GM12878 (cell line): ENCODE data around the gene KIF14. TPM values are rescaled to one million over a fixed set of nuclear protein-coding genes. Genes with fewer than 3 reads are reported as not detected.

Experiments
- ATAC-seq: fragments of 200-7000 bp; cut with Tn5 transposase; 3 replicates; pipeline ENCODE4 v1.9.1; 2020; ENCODE audit warnings: mild to moderate bottlenecking, moderate library complexity
- BruUV-seq: library from RNA; stranded (reverse); fragments of 400-500 nt; replicated peaks from 2 replicates; lab custom pipeline; 2021; lab: Mats Ljungman, UMichigan
- CTCF ChIA-PET: fragments of 300-600 bp; sonication (Branson Sonifier 250); formaldehyde crosslinking; extraction: SDS; loops from one replicate; lab custom pipeline; 2021; ENCODE audit warnings: inconsistent platforms; lab: Yijun Ruan, JAX
- POLR2A ChIA-PET: fragments of 350-600 bp; formaldehyde crosslinking; extraction: SDS; loops from one replicate; lab custom pipeline; 2021; ENCODE audit warnings: inconsistent platforms; lab: Charles Lee
- RAD21 ChIA-PET: fragments of 300-600 bp; sonication (Branson Sonifier 250); formaldehyde crosslinking; loops from one replicate; lab custom pipeline; 2023; ENCODE audit warnings: antibody characterized with exemption; ENCODE audit not compliant: unreplicated experiment; lab: Charles Lee
- SMC1A ChIA-PET: fragments of 300-600 bp; sonication (Branson Sonifier 250); formaldehyde crosslinking; loops from one replicate; lab custom pipeline; 2023; ENCODE audit not compliant: unreplicated experiment, uncharacterized antibody; lab: Charles Lee
- DNase-seq: peaks from one replicate; pipeline ENCODE4 v3.0.0-alpha.2; 2011; ENCODE audit warnings: low read depth, low spot score
- FAIRE-seq: peaks from 3 replicates; lab custom pipeline; 2011; peaks lifted over from hg19 to GRCh38; lab: Jason Lieb, UNC
- H2AFZ ChIP-seq: 2 replicates; pipeline ENCODE4 v1.6.0; 2011; ENCODE audit warnings: low read depth, low read length, control low read depth; ENCODE audit not compliant: control insufficient read depth
- H3K27ac ChIP-seq: 2 replicates; pipeline ENCODE4 v1.5.1; 2011; ENCODE audit warnings: control low read depth; ENCODE audit not compliant: control insufficient read depth, insufficient read depth
- H3K27me3 ChIP-seq, 2 experiments: replicated peaks in 1 of 2; 2 replicates each; pipeline versions ENCODE4 v1.6.0 to v1.6.1; 2011; ENCODE audit warnings: low read length in 1 of 2; ENCODE audit not compliant: control insufficient read depth in 2 of 2, insufficient read depth in 2 of 2
- H3K36me3 ChIP-seq, 2 experiments: 2 replicates each; pipeline ENCODE4 v1.5.1; 2011; ENCODE audit warnings: low read length in 1 of 2; ENCODE audit not compliant: control insufficient read depth in 2 of 2, insufficient read depth in 2 of 2
- H3K4me1 ChIP-seq: 2 replicates; pipeline ENCODE4 v1.6.1; 2011; ENCODE audit warnings: mild to moderate bottlenecking, low read length, moderate library complexity, mixed read lengths; ENCODE audit not compliant: control insufficient read depth, insufficient read depth
- H3K4me2 ChIP-seq: 2 replicates; pipeline ENCODE4 v1.6.0; 2011; ENCODE audit warnings: control low read depth; ENCODE audit not compliant: control insufficient read depth, insufficient read depth
- H3K4me3 ChIP-seq: fragments of 200-600 bp; sonication (generic); 2 replicates; pipeline ENCODE4 v1.5.1; 2016
- H3K79me2 ChIP-seq: 2 replicates; pipeline ENCODE4 v1.6.0; 2011; ENCODE audit warnings: low read length; ENCODE audit not compliant: control insufficient read depth, insufficient read depth
- H3K9ac ChIP-seq: 2 replicates; pipeline ENCODE4 v1.8.0; 2011; ENCODE audit warnings: low read length, control low read depth, mixed read lengths; ENCODE audit not compliant: control insufficient read depth, insufficient read depth
- H3K9me3 ChIP-seq: replicated peaks from 3 replicates; pipeline ENCODE4 v1.5.1; 2011; ENCODE audit warnings: mild to moderate bottlenecking, low read length; ENCODE audit not compliant: control insufficient read depth, insufficient read depth
- H4K20me1 ChIP-seq: 2 replicates; pipeline ENCODE4 v1.6.0; 2011; ENCODE audit not compliant: control insufficient read depth, insufficient read depth
- BACH1 ChIP-seq: fragments of 450-650 bp; IDR thresholded peaks from 2 replicates; pipeline ENCODE4 v1.6.1; 2017; ENCODE audit warnings: mild to moderate bottlenecking, borderline replicate concordance
- CHD2 ChIP-seq: IDR thresholded peaks from 2 replicates; pipeline ENCODE4 v1.6.1; 2011; ENCODE audit warnings: low read depth, low read length, improper control_type of control experiment, borderline replicate concordance
- CREB1 ChIP-seq: IDR thresholded peaks from 2 replicates; pipeline ENCODE4 v1.6.1; 2012; ENCODE audit warnings: low read depth, mild to moderate bottlenecking, inconsistent platforms
- E2F4 ChIP-seq: IDR thresholded peaks from 2 replicates; pipeline ENCODE4 v1.6.1; 2012; ENCODE audit warnings: low read depth, low read length, improper control_type of control experiment
- ETV6 ChIP-seq, 2 experiments: fragments of 450-650 bp in 1 of 2; IDR thresholded peaks in 1 of 2; conservative IDR thresholded peaks in 1 of 2; 2 replicates each; pipeline ENCODE4 v1.6.1; 2014; ENCODE audit warnings: antibody characterized with exemption in 1 of 2, borderline replicate concordance in 1 of 2, low read depth in 1 of 2, mild to moderate bottlenecking in 1 of 2, moderate library complexity in 1 of 2
- GABPA ChIP-seq: IDR thresholded peaks from 2 replicates; pipeline ENCODE4 v1.6.1; 2014; ENCODE audit warnings: antibody characterized with exemption, low read depth, mild to moderate bottlenecking, inconsistent platforms
- HDGF ChIP-seq: fragments of 450-650 bp; IDR thresholded peaks from 2 replicates; pipeline ENCODE4 v1.6.1; 2016; ENCODE audit warnings: antibody characterized with exemption
- MLLT1 ChIP-seq: fragments of 450-650 bp; IDR thresholded peaks from 2 replicates; pipeline ENCODE4 v1.6.1; 2016; ENCODE audit warnings: mild to moderate bottlenecking
- MYC ChIP-seq: IDR thresholded peaks from 2 replicates; pipeline ENCODE4 v1.6.1; 2011; ENCODE audit warnings: mild to moderate bottlenecking, low read length, moderate library complexity, inconsistent platforms; ENCODE audit not compliant: insufficient read depth, insufficient replicate concordance, insufficient read length, severe bottlenecking
- RAD51 ChIP-seq: fragments of 450-650 bp; IDR thresholded peaks from 2 replicates; pipeline ENCODE4 v1.6.1; 2016; ENCODE audit warnings: moderate library complexity, mild to moderate bottlenecking, inconsistent platforms
- RBBP5 ChIP-seq: fragments of 200-600 bp; sonication (generic); conservative IDR thresholded peaks from 2 replicates; pipeline ENCODE4 v1.6.1; 2016
- SMAD1 ChIP-seq: fragments of 450-650 bp; IDR thresholded peaks from 2 replicates; pipeline ENCODE4 v1.6.1; 2018; ENCODE audit warnings: mild to moderate bottlenecking, low read depth; ENCODE audit not compliant: partially characterized antibody
- SP1 ChIP-seq: IDR thresholded peaks from one replicate; pipeline ENCODE4 v1.6.1; 2011; ENCODE audit warnings: low read depth, low read length
- SREBF2 ChIP-seq: IDR thresholded peaks from 2 replicates; pipeline ENCODE4 v1.6.1; 2012; ENCODE audit warnings: mild to moderate bottlenecking, low read length
- STAT3 ChIP-seq: IDR thresholded peaks from 2 replicates; pipeline ENCODE4 v1.6.1; 2011; ENCODE audit warnings: low read depth, low read length, improper control_type of control experiment
- TAF1 ChIP-seq: IDR thresholded peaks from 2 replicates; pipeline ENCODE4 v1.6.1; 2011; ENCODE audit warnings: mild to moderate bottlenecking, low read depth, low read length, borderline replicate concordance
- TARDBP ChIP-seq: IDR thresholded peaks from 2 replicates; pipeline ENCODE4 v1.6.1; 2016; ENCODE audit warnings: borderline replicate concordance
- USF2 ChIP-seq: IDR thresholded peaks from 2 replicates; pipeline ENCODE4 v1.6.1; 2011; ENCODE audit warnings: low read depth, low read length, improper control_type of control experiment, borderline replicate concordance
- ZBTB33 ChIP-seq: fragments of 450-650 bp; IDR thresholded peaks from 2 replicates; pipeline ENCODE4 v1.6.1; 2017; ENCODE audit warnings: mild to moderate bottlenecking
- ZNF274 ChIP-seq: IDR thresholded peaks from one replicate; pipeline ENCODE4 v1.8.0; 2011; ENCODE audit not compliant: insufficient read length, insufficient read depth
- WGBS: methylation state at CpG from one replicate; pipeline ENCODE4 v1.1.6; 2016; ENCODE audit warnings: low lambda C conversion rate; ENCODE audit not compliant: insufficient replicate concordance, insufficient coverage; ENCODE audit errors: missing lambda C conversion rate; 5-methylcytosine and 5-hydroxymethylcytosine counted together
- in situ Hi-C: fragments of 300-500 bp; cut with MboI; formaldehyde crosslinking; loops from 9 replicates; pipeline ENCODE4 v1.14.3; 2018; ENCODE audit warnings: mixed read lengths
- intact Hi-C: fragments of 100-400 bp; cut with micrococcal nuclease; formaldehyde crosslinking; loops from one replicate; pipeline ENCODE4 v1.14.2; 2022; ENCODE audit not compliant: unreplicated experiment
- polyA plus RNA-seq, 11 experiments: library from polyadenylated mRNA; depleted of rRNA in 4 of 11; unstranded in 6 of 11; stranded (reverse) in 5 of 11; fragments of >200 nt; fragmentation: Nextera tagmentation in 4 of 11; fragmentation: Illumina TruSeq in 1 of 11; extraction: Ambion mirVana in 4 of 11; extraction: Trizol in 1 of 11; gene quantifications; 1 replicate in 1 of 11; 2 replicates in 10 of 11; pipeline versions ENCODE4 v1.2.1 to v1.2.3, GENCODE V29; 2011 to 2016; ENCODE audit warnings: inconsistent platforms in 2 of 11, missing spikeins in 2 of 11, low read depth in 1 of 11
- total RNA-seq, 4 experiments: library from RNA; depleted of rRNA in 3 of 4; stranded (reverse); fragments of >200 nt in 3 of 4; fragmentation: Illumina TruSeq in 1 of 4; extraction: Trizol in 1 of 4; gene quantifications; 2 replicates each; pipeline versions ENCODE4 v1.2.1 to v1.2.3, GENCODE V29; 2013 to 2021

Gene KIF14
- total and polyA plus RNA-seq, 10 of the 15 experiments (the other 5 are each of a cell fraction or from before 2014, with no cell fraction given): 6.8 to 25.5 (median 14.4) TPM

GRCh38 chr1:200550367-200550766 is 70.2 kb downstream of the KIF14 start (continued):
- no peak for TF ChIP-seq USF2
- no peak for TF ChIP-seq GABPA

GRCh38 chr1:200547386-200547785 is 73.2 kb downstream of the KIF14 start:
- H3K4me3 ChIP-seq: no peak overlapping the region
- ChIA-PET RAD21 (interaction anchor here (1.2 to 1.3 kb wide), 2 partner anchors 11 to 40 kb away, joined by 3 to 4 read pairs; no protein-coding TSS in a partner anchor), SMC1A (interaction anchor here (1.8 kb wide), 1 partner anchor 13 kb away, joined by 5 read pairs; no protein-coding TSS in a partner anchor), POLR2A (no interaction called here), CTCF (interaction anchor here (1.0 to 2.5 kb wide), 3 partner anchors 11 to 75 kb away, joined by 3 to 9 read pairs (median 5); no protein-coding TSS in a partner anchor)
- no peak overlapping the region for H3K27ac ChIP-seq
- FAIRE-seq: no peak
- BruUV-seq: no TSS peak
- H4K20me1 ChIP-seq: no peaks in the 10 kb centered on the region
- no peak overlapping the region for H2AFZ ChIP-seq
- 73% methylated on average over 4 of the region's 4 CpGs for WGBS
- intact Hi-C loops (no loop called here), in situ Hi-C loops (no loop called here)
- H3K36me3 ChIP-seq: no peaks in the 10 kb centered on the region
- H3K9ac ChIP-seq: no peak overlapping the region
- H3K79me2 ChIP-seq: no peaks in the 10 kb centered on the region
- no peaks in the 10 kb centered on the region for H3K9me3 ChIP-seq
- no peaks in the 10 kb centered on the region for H3K27me3 ChIP-seq
- no peak overlapping the region for H3K4me2 ChIP-seq
- DNase-seq: no peak
- peaks cover 7% of the 10 kb centered on the region for H3K4me1 ChIP-seq
- ATAC-seq: peak; percentile 36; the same call in 2 of the 3 replicates
- TF ChIP-seq MLLT1: no peak
- TF ChIP-seq E2F4: no peak
- no peak for TF ChIP-seq STAT3
- TF ChIP-seq RBBP5: no peak
- no peak for TF ChIP-seq ZBTB33
- no peak for TF ChIP-seq SREBF2
- TF ChIP-seq RAD51: no peak
- no peak for TF ChIP-seq TAF1
- no peak for TF ChIP-seq CREB1
- no peak for TF ChIP-seq SMAD1
- no peak for TF ChIP-seq MYC
- no peak for TF ChIP-seq ETV6 (conservative IDR thresholded peaks at IDR 0.05 in 1 of 2, IDR thresholded peaks at IDR 0.05 in 1 of 2; ENCODE audit: borderline replicate concordance in 1 of 2, low read depth in 1 of 2)
- no peak for TF ChIP-seq TARDBP
- no peak for TF ChIP-seq HDGF
- TF ChIP-seq ZNF274: no peak
- TF ChIP-seq BACH1: no peak
- no peak for TF ChIP-seq SP1
- TF ChIP-seq CHD2: no peak
